Calu3 (cell line): ENCODE results near the gene GSTA5. TPM values are rescaled to one million over a fixed set of nuclear protein-coding genes. Genes with fewer than 3 reads are reported as not detected.

ENCODE experiments used
- BruUV-seq: library from RNA; stranded (reverse); fragments of 400-500 nt; replicated peaks from 2 replicates; lab custom pipeline; 2021; lab: Mats Ljungman, UMichigan
- CTCF ChIA-PET: fragments of 300-600 bp; sonication (Branson Sonifier 250); formaldehyde crosslinking; loops from one replicate; lab custom pipeline; 2022; ENCODE audit warnings: antibody characterized with exemption; lab: Charles Lee
- DNase-seq: peaks from one replicate; pipeline ENCODE4 v3.0.0; 2022
- H3K27ac Mint-ChIP-seq: one replicate; pipeline ENCODE4 v1.8.0; 2022; ENCODE audit warnings: mixed read lengths; ENCODE audit not compliant: unreplicated experiment
- H3K27me3 Mint-ChIP-seq: one replicate; pipeline ENCODE4 v1.8.0; 2022; ENCODE audit warnings: mixed read lengths; ENCODE audit not compliant: unreplicated experiment
- H3K36me3 Mint-ChIP-seq: one replicate; pipeline ENCODE4 v1.8.0; 2022; ENCODE audit warnings: mild to moderate bottlenecking, moderate library complexity, mixed read lengths; ENCODE audit not compliant: insufficient read depth, unreplicated experiment
- H3K4me1 Mint-ChIP-seq: one replicate; pipeline ENCODE4 v1.8.0; 2022; ENCODE audit warnings: mild to moderate bottlenecking, low read depth, mixed read lengths; ENCODE audit not compliant: unreplicated experiment
- H3K4me3 Mint-ChIP-seq: one replicate; pipeline ENCODE4 v1.8.0; 2022; ENCODE audit warnings: mild to moderate bottlenecking, low read depth, moderate library complexity, mixed read lengths; ENCODE audit not compliant: unreplicated experiment
- H3K9me3 Mint-ChIP-seq: one replicate; pipeline ENCODE4 v1.8.0; 2022; ENCODE audit warnings: low read depth, mixed read lengths; ENCODE audit not compliant: unreplicated experiment
- intact Hi-C: fragments of 100-400 bp; cut with micrococcal nuclease; formaldehyde crosslinking; loops from one replicate; pipeline ENCODE4 v1.10.0; 2022; ENCODE audit not compliant: unreplicated experiment
- total RNA-seq: library from RNA; stranded (reverse); gene quantifications from 2 replicates; pipeline ENCODE4 v1.2.3, GENCODE V29; 2022
- TF ChIP-seq, protein P1 (sequence below): fragments of 200-600 bp; IDR thresholded peaks from one replicate; pipeline ENCODE4 v1.8.0; 2022; ENCODE audit warnings: antibody characterized with exemption; ENCODE audit not compliant: unreplicated experiment

GSTA5 gene
- total RNA-seq, 1 experiment from 2014 or later: not detected

DNA sequence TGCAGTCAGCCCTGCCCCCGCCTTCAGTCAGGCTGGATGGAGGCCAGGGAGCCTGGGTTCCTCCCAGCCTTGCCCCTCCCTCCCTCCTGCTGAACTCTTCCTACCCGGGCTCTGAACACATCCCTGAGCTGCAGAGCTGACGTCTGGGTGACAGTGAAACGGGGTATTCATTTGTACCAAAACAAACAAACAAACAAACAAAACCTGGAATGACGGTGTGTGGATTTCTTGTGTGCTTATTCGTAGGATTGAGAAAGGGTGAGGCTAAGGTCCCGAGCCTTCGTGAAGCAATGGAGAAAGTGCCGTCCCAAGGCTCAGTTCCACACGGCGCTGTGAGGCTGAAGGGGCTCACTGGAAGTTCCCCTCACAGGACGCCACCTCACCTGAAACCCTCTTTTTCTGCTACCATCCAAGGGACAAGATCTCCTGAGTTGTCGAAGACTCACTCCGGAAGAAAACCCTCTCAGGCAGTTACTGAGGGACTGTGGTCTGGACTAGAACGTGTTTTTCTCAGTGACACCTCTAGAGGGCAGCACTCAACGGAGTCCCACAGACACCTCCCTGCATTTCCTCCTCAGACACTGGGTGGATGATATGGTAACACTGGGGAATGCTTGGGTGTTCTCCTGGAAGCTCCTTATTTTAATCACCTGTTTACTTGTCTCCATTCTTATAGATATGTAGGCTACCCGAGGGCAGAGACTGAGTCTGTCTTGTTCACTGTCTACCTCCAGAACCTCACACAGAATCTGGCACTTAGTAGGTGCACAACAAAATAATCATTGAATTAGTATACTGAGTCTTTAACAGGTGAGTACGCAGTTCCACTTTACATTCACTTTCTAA is 41.6 kb upstream of the GSTA5 start:
- peaks cover 7% of the 10 kb centered on the region for H3K36me3 Mint-ChIP-seq
- CTCF ChIA-PET: interaction anchor here (0.6 kb wide), 1 partner anchor 113 kb away, joined by 3 read pairs; the partner anchor contains the start of gene GSTA4
- no peaks in the 10 kb centered on the region for H3K9me3 Mint-ChIP-seq
- TF ChIP-seq, protein P1, sequence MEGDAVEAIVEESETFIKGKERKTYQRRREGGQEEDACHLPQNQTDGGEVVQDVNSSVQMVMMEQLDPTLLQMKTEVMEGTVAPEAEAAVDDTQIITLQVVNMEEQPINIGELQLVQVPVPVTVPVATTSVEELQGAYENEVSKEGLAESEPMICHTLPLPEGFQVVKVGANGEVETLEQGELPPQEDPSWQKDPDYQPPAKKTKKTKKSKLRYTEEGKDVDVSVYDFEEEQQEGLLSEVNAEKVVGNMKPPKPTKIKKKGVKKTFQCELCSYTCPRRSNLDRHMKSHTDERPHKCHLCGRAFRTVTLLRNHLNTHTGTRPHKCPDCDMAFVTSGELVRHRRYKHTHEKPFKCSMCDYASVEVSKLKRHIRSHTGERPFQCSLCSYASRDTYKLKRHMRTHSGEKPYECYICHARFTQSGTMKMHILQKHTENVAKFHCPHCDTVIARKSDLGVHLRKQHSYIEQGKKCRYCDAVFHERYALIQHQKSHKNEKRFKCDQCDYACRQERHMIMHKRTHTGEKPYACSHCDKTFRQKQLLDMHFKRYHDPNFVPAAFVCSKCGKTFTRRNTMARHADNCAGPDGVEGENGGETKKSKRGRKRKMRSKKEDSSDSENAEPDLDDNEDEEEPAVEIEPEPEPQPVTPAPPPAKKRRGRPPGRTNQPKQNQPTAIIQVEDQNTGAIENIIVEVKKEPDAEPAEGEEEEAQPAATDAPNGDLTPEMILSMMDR: peak; percentile 80
- H3K27me3 Mint-ChIP-seq: peaks cover 11% of the 10 kb centered on the region
- no TSS peak for BruUV-seq
- H3K27ac Mint-ChIP-seq: peak overlapping the region; percentile 68
- H3K4me1 Mint-ChIP-seq: no peaks in the 10 kb centered on the region
- intact Hi-C loops: loop anchor here (5.0 to 10.0 kb wide), 2 partner anchors 110 to 157 kb away; no protein-coding TSS in a partner anchor
- H3K4me3 Mint-ChIP-seq: peak overlapping the region; percentile 84
- peak; percentile 70 for DNase-seq

DNA sequence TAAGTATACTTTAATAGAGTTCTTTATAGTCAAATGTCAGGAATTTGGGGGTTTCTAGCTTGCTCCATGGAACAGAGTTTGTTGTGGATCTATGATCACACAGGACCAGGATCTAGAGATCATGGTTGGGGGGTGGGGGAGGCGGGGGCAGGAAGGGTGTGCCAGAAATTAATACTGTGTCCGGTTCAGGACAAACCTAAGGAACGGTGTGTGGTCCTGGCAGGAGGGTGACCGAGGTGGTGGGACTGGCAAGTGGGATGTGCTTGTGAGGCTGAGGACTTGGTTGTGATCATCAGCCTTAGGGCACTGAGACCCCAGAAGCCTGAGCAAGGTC is 41.0 kb upstream of the GSTA5 start:
- peak overlapping the region; percentile 84 for H3K4me3 Mint-ChIP-seq
- TF ChIP-seq, protein P1: no peak
- H3K36me3 Mint-ChIP-seq: peaks cover 7% of the 10 kb centered on the region
- peak overlapping the region; percentile 68 for H3K27ac Mint-ChIP-seq
- CTCF ChIA-PET: interaction anchor here (0.6 kb wide), 1 partner anchor 113 kb away, joined by 3 read pairs; the partner anchor contains the start of gene GSTA4
- intact Hi-C loops: loop anchor here (5.0 to 10.0 kb wide), 2 partner anchors 111 to 157 kb away; no protein-coding TSS in a partner anchor
- no peaks in the 10 kb centered on the region for H3K4me1 Mint-ChIP-seq
- peaks cover 11% of the 10 kb centered on the region for H3K27me3 Mint-ChIP-seq
- no peaks in the 10 kb centered on the region for H3K9me3 Mint-ChIP-seq
- no peak for DNase-seq
- BruUV-seq: no TSS peak

DNA sequence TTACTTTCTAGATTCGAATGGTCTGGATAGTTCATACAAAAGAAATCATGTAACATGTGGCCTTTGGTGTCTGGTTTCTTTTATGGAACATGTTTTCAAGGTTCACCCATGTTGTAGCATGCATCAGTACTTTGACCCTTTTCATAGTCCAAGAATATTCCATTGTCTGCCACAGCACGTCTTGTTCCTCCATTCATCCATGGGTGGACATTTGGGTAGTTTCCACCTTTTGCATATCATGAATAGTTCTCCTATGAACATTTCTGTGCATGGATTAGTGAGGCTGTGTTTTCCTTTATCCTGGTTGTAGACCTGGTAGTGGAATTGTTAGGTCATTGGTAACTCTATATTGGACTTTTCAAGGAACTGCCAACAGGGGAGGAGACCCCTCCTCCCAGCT is 37.2 kb upstream of the GSTA5 start:
- TF ChIP-seq, protein P1: no peak
- Mint-ChIP-seq H3K27ac (no peak overlapping the region), H3K4me1 (no peaks in the 10 kb centered on the region), H3K27me3 (peaks cover 34% of the 10 kb centered on the region), H3K4me3 (no peak overlapping the region), H3K36me3 (peaks cover 7% of the 10 kb centered on the region), H3K9me3 (no peaks in the 10 kb centered on the region)
- CTCF ChIA-PET: no interaction called here
- intact Hi-C loops: no loop called here
- DNase-seq: no peak
- no TSS peak for BruUV-seq

DNA sequence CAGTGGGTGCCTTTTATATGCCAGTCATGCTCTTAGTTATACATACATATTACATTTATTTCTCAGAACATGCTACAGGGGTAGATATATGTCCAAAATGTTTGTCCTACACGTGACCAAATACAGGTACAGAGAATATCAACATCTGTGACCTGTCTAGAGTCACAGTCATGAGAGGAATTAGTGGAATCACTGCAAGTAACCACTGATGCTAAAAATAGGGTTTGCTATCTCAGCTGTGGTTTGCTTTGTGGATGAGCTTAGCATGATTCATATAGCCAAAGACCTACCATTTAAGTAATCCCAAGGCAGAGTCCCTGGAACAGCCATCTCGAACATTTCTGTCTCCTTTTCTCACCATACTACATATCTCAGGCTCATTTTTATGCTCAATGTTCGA is 36.6 kb upstream of the GSTA5 start:
- no TSS peak for BruUV-seq
- Mint-ChIP-seq H3K4me3 (no peak overlapping the region), H3K27ac (no peak overlapping the region), H3K27me3 (peaks cover 38% of the 10 kb centered on the region), H3K4me1 (no peaks in the 10 kb centered on the region), H3K9me3 (no peaks in the 10 kb centered on the region), H3K36me3 (peaks cover 5% of the 10 kb centered on the region)
- DNase-seq: no peak
- TF ChIP-seq, protein P1: no peak
- CTCF ChIA-PET: interaction anchor here (0.6 kb wide), 1 partner anchor 107 kb away, joined by 6 read pairs; no protein-coding TSS in a partner anchor
- intact Hi-C loops: no loop called here
